ENCODE results near the gene BTC. TPM values are rescaled to one million over a fixed set of nuclear protein-coding genes. Genes with fewer than 3 reads are reported as not detected.

BTC gene
- total RNA-seq, 1 donor from 2014 or later, result 0.20 TPM

GRCh38 chr4:74754218-74754617 lies 40.1 kb downstream of the BTC start:
- Histone ChIP-seq H3K36me3 (ENCODE audit: insufficient read depth, low read length) (no peaks in the 10 kb centered on the region), H3K9me3 (ENCODE audit: insufficient read depth, low read depth, low read length) (no peaks in the 10 kb centered on the region), H3K27me3 (ENCODE audit: insufficient read depth, low read length) (no peaks in the 10 kb centered on the region), H2AFZ (ENCODE audit: low read depth, low read length) (no peak overlapping the region), H3K9ac (ENCODE audit: low read length) (no peak overlapping the region), H3K4me2 (ENCODE audit: low read length) (no peak overlapping the region), H3K4me3 (ENCODE audit: insufficient read depth, low read depth, low read length) (no peak overlapping the region), H3K27ac (ENCODE audit: low read depth, low read length) (no peak overlapping the region), H3K79me2 (ENCODE audit: insufficient read depth, low read length) (no peaks in the 10 kb centered on the region), H3K4me1 (ENCODE audit: insufficient read depth, low read length) (no peaks in the 10 kb centered on the region), H4K20me1 (ENCODE audit: insufficient read depth, low read length) (no peaks in the 10 kb centered on the region)
- H3K9me3 Mint-ChIP-seq (ENCODE audit: unreplicated experiment), result no peaks in the 10 kb centered on the region
- FAIRE-seq (no peak), DNase-seq (ENCODE audit: low read depth) (no peak)
- no peak overlapping the region for H3K4me3 Mint-ChIP-seq (ENCODE audit: unreplicated experiment)
- TF ChIP-seq, protein P1, sequence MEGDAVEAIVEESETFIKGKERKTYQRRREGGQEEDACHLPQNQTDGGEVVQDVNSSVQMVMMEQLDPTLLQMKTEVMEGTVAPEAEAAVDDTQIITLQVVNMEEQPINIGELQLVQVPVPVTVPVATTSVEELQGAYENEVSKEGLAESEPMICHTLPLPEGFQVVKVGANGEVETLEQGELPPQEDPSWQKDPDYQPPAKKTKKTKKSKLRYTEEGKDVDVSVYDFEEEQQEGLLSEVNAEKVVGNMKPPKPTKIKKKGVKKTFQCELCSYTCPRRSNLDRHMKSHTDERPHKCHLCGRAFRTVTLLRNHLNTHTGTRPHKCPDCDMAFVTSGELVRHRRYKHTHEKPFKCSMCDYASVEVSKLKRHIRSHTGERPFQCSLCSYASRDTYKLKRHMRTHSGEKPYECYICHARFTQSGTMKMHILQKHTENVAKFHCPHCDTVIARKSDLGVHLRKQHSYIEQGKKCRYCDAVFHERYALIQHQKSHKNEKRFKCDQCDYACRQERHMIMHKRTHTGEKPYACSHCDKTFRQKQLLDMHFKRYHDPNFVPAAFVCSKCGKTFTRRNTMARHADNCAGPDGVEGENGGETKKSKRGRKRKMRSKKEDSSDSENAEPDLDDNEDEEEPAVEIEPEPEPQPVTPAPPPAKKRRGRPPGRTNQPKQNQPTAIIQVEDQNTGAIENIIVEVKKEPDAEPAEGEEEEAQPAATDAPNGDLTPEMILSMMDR (IDR thresholded peaks at IDR 0.05; ENCODE audit: insufficient read depth, low read depth, low read length), result no peak
- no peaks in the 10 kb centered on the region for H3K4me1 Mint-ChIP-seq (ENCODE audit: low read depth, unreplicated experiment)
- no peaks in the 10 kb centered on the region for H3K36me3 Mint-ChIP-seq (ENCODE audit: low read depth, unreplicated experiment)
- no peak overlapping the region for H3K27ac Mint-ChIP-seq (ENCODE audit: unreplicated experiment)
- H3K27me3 Mint-ChIP-seq (ENCODE audit: low read depth, unreplicated experiment), result peaks cover 4% of the 10 kb centered on the region

GRCh38 chr4:74752798-74753197 lies 41.5 kb downstream of the BTC start:
- H3K4me2 ChIP-seq (ENCODE audit: low read length), result no peak overlapping the region
- no peaks in the 10 kb centered on the region for H3K79me2 ChIP-seq (ENCODE audit: insufficient read depth, low read length)
- no peak overlapping the region for H3K9ac ChIP-seq (ENCODE audit: low read length)
- H2AFZ ChIP-seq (ENCODE audit: low read depth, low read length), result no peak overlapping the region
- no peak for DNase-seq (ENCODE audit: low read depth)
- TF ChIP-seq, protein P1 (IDR thresholded peaks at IDR 0.05; ENCODE audit: insufficient read depth, low read depth, low read length), result no peak
- TF ChIP-seq EZH2 (IDR thresholded peaks at IDR 0.05; ENCODE audit: insufficient read depth, low read length), result no peak
- no peaks in the 10 kb centered on the region for H3K27me3 ChIP-seq (ENCODE audit: insufficient read depth, low read length)
- H3K27me3 Mint-ChIP-seq (ENCODE audit: low read depth, unreplicated experiment), result peaks cover 4% of the 10 kb centered on the region
- H3K27ac Mint-ChIP-seq (ENCODE audit: unreplicated experiment), result no peak overlapping the region
- H3K9me3 Mint-ChIP-seq (ENCODE audit: unreplicated experiment), result no peaks in the 10 kb centered on the region
- H3K4me3 ChIP-seq (ENCODE audit: insufficient read depth, low read depth, low read length), result no peak overlapping the region
- no peaks in the 10 kb centered on the region for H3K36me3 Mint-ChIP-seq (ENCODE audit: low read depth, unreplicated experiment)
- no peaks in the 10 kb centered on the region for H3K4me1 Mint-ChIP-seq (ENCODE audit: low read depth, unreplicated experiment)
- no peak overlapping the region for H3K27ac ChIP-seq (ENCODE audit: low read depth, low read length)
- H3K4me1 ChIP-seq (ENCODE audit: insufficient read depth, low read length), result no peaks in the 10 kb centered on the region
- no peaks in the 10 kb centered on the region for H3K9me3 ChIP-seq (ENCODE audit: insufficient read depth, low read depth, low read length)
- FAIRE-seq, result no peak
- no peaks in the 10 kb centered on the region for H3K36me3 ChIP-seq (ENCODE audit: insufficient read depth, low read length)
- H3K4me3 Mint-ChIP-seq (ENCODE audit: unreplicated experiment), result no peak overlapping the region
- no peaks in the 10 kb centered on the region for H4K20me1 ChIP-seq (ENCODE audit: insufficient read depth, low read length)

GRCh38 chr4:74751856-74752255 lies 42.5 kb downstream of the BTC start:
- no peak overlapping the region for H3K27ac ChIP-seq (ENCODE audit: low read depth, low read length)
- FAIRE-seq (no peak), DNase-seq (ENCODE audit: low read depth) (no peak)
- Mint-ChIP-seq H3K9me3 (ENCODE audit: unreplicated experiment) (no peaks in the 10 kb centered on the region), H3K4me1 (ENCODE audit: low read depth, unreplicated experiment) (no peaks in the 10 kb centered on the region), H3K36me3 (ENCODE audit: low read depth, unreplicated experiment) (no peaks in the 10 kb centered on the region), H3K27ac (ENCODE audit: unreplicated experiment) (no peak overlapping the region), H3K27me3 (ENCODE audit: low read depth, unreplicated experiment) (peaks cover 4% of the 10 kb centered on the region), H3K4me3 (ENCODE audit: unreplicated experiment) (no peak overlapping the region)
- TF ChIP-seq, protein P1 (IDR thresholded peaks at IDR 0.05; ENCODE audit: insufficient read depth, low read depth, low read length), result no peak
- TF ChIP-seq EZH2 (IDR thresholded peaks at IDR 0.05; ENCODE audit: insufficient read depth, low read length), result no peak
- no peak overlapping the region for H2AFZ ChIP-seq (ENCODE audit: low read depth, low read length)
- no peaks in the 10 kb centered on the region for H3K9me3 ChIP-seq (ENCODE audit: insufficient read depth, low read depth, low read length)
- H3K4me2 ChIP-seq (ENCODE audit: low read length), result no peak overlapping the region
- H4K20me1 ChIP-seq (ENCODE audit: insufficient read depth, low read length), result no peaks in the 10 kb centered on the region
- H3K4me1 ChIP-seq (ENCODE audit: insufficient read depth, low read length), result no peaks in the 10 kb centered on the region
- no peak overlapping the region for H3K9ac ChIP-seq (ENCODE audit: low read length)
- no peaks in the 10 kb centered on the region for H3K36me3 ChIP-seq (ENCODE audit: insufficient read depth, low read length)
- no peaks in the 10 kb centered on the region for H3K27me3 ChIP-seq (ENCODE audit: insufficient read depth, low read length)
- H3K4me3 ChIP-seq (ENCODE audit: insufficient read depth, low read depth, low read length), result no peak overlapping the region
- H3K79me2 ChIP-seq (ENCODE audit: insufficient read depth, low read length), result no peaks in the 10 kb centered on the region

All from astrocyte (in vitro differentiated cells and primary cell).